Mesothelial cell of epicardium (in vitro differentiated cells): ENCODE results near the gene FEV. TPM values are rescaled to one million over a fixed set of nuclear protein-coding genes. Genes with fewer than 3 reads are reported as not detected.

Source experiments
- DNase-seq, 2 experiments: peaks; one replicate each; pipeline ENCODE4 v3.0.0; 2021; ENCODE audit warnings: low spot score in 2 of 2; ENCODE audit not compliant: unreplicated experiment in 2 of 2
- H3K27ac Mint-ChIP-seq: 2 replicates; pipeline ENCODE4 v1.8.0; 2021; ENCODE audit warnings: mixed read lengths
- H3K27me3 Mint-ChIP-seq: 2 replicates; pipeline ENCODE4 v1.8.0; 2021; ENCODE audit warnings: low read depth, mixed read lengths
- H3K36me3 Mint-ChIP-seq: 2 replicates; pipeline ENCODE4 v1.8.0; 2021; ENCODE audit warnings: mixed read lengths
- H3K4me1 Mint-ChIP-seq: 2 replicates; pipeline ENCODE4 v1.8.0; 2021; ENCODE audit warnings: mixed read lengths
- H3K4me3 Mint-ChIP-seq: 2 replicates; pipeline ENCODE4 v1.8.0; 2021; ENCODE audit warnings: mild to moderate bottlenecking, moderate library complexity, mixed read lengths
- H3K9me3 Mint-ChIP-seq: 2 replicates; pipeline ENCODE4 v1.8.0; 2021; ENCODE audit warnings: mixed read lengths
- total RNA-seq: library from RNA; stranded (reverse); gene quantifications from 3 replicates; pipeline ENCODE4 v1.2.1, GENCODE V29; 2021
- TF ChIP-seq, protein P1 (sequence below): fragments of 200-600 bp; sonication (generic); IDR thresholded peaks from one replicate; pipeline ENCODE4 v1.5.0; 2021; ENCODE audit warnings: antibody characterized with exemption; ENCODE audit not compliant: unreplicated experiment

FEV gene
- total RNA-seq, 1 donor from 2014 or later, result 0.29 TPM

DNA sequence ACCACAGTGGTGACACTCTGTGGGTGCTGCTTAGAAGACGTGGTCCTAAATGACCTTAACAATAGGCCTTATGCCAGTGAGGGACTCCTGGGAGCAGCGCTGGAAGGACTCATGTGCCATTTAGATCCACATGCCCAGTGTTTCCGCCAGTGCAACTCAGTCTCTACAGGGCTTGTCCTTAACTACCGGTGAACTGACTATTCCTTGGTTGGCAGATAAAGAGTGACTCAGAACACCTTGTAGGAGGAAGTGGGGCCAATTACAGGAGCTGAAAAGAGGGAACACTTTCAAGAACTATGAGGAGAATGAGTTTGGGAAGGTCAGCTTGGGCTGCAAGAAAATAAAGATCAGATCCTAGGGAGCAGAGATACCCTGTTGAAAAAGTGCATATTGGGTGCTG, 27.3 kb downstream of the FEV start:
- H3K4me1 Mint-ChIP-seq, result peaks cover 22% of the 10 kb centered on the region
- no peak for DNase-seq
- no peak overlapping the region for H3K27ac Mint-ChIP-seq
- H3K27me3 Mint-ChIP-seq, result peaks cover 90% of the 10 kb centered on the region
- peak overlapping the region; percentile 80 for H3K4me3 Mint-ChIP-seq
- TF ChIP-seq, protein P1, sequence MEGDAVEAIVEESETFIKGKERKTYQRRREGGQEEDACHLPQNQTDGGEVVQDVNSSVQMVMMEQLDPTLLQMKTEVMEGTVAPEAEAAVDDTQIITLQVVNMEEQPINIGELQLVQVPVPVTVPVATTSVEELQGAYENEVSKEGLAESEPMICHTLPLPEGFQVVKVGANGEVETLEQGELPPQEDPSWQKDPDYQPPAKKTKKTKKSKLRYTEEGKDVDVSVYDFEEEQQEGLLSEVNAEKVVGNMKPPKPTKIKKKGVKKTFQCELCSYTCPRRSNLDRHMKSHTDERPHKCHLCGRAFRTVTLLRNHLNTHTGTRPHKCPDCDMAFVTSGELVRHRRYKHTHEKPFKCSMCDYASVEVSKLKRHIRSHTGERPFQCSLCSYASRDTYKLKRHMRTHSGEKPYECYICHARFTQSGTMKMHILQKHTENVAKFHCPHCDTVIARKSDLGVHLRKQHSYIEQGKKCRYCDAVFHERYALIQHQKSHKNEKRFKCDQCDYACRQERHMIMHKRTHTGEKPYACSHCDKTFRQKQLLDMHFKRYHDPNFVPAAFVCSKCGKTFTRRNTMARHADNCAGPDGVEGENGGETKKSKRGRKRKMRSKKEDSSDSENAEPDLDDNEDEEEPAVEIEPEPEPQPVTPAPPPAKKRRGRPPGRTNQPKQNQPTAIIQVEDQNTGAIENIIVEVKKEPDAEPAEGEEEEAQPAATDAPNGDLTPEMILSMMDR, result no peak
- H3K36me3 Mint-ChIP-seq, result no peaks in the 10 kb centered on the region
- no peaks in the 10 kb centered on the region for H3K9me3 Mint-ChIP-seq

DNA sequence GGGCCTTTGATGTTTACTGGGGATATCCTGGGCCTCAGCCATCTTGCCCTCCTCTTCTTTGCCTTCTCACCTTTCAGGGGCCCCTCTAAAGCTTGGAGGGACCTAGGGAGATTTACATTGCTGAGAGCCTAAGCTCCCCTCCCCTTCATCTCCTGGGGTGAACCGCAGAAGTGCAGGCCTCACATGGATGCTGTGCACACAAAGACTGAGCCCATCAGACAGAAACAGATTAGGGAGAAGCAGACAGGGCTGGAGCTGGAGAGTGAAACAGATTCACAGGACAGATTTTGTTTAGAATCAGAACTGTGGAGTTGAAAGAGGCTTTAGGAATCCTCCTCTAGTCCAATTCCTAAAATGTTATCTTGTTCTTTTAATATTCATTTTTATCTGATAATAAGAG, 28.9 kb downstream of the FEV start:
- H3K27me3 Mint-ChIP-seq, result peaks cover 86% of the 10 kb centered on the region
- H3K36me3 Mint-ChIP-seq, result no peaks in the 10 kb centered on the region
- H3K4me1 Mint-ChIP-seq, result peaks cover 13% of the 10 kb centered on the region
- TF ChIP-seq, protein P1, result no peak
- no peak overlapping the region for H3K4me3 Mint-ChIP-seq
- no peak overlapping the region for H3K27ac Mint-ChIP-seq
- DNase-seq, result no peak
- peaks cover 5% of the 10 kb centered on the region for H3K9me3 Mint-ChIP-seq

DNA sequence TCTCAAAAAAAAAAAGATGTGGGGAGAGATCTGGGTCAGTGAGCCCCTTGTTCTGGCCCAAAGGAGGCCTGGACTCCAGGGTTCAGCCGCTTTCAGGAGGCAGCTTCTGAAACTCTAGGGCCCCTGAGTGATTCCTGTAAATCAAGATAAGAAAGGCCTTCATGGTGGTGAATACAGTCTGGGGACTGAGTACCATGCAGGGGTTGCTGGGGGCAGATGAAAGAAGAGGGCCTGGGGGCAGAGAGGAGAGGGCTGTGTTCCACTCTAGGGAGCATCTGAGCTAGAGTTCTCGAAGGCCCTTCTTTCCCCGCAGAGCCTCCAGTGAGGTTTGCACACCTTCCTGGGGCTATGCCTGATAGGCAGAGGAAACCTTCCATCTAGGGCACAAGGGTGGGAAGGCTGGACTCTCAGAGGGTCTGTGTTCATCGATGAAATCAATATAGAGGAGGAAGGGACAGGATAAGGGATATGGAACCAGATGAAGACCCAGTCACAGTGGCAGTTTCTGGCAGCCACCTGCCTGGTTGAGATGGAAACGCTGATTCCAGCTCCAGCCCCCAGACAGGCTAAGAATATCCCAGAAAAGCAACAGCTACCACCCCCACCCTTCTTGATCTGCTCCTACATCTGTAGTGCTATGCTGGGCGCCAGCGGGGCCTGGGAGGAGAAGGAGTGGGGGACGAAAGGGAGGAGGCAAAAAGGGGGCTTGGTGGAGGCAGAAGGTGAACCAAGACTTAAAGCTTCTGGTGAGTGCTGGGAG, 30.3 kb downstream of the FEV start:
- Mint-ChIP-seq H3K36me3 (no peaks in the 10 kb centered on the region), H3K4me3 (no peak overlapping the region), H3K27ac (no peak overlapping the region), H3K9me3 (peaks cover 5% of the 10 kb centered on the region), H3K4me1 (peaks cover 9% of the 10 kb centered on the region), H3K27me3 (peaks cover 90% of the 10 kb centered on the region)
- TF ChIP-seq, protein P1, result no peak
- no peak for DNase-seq

DNA sequence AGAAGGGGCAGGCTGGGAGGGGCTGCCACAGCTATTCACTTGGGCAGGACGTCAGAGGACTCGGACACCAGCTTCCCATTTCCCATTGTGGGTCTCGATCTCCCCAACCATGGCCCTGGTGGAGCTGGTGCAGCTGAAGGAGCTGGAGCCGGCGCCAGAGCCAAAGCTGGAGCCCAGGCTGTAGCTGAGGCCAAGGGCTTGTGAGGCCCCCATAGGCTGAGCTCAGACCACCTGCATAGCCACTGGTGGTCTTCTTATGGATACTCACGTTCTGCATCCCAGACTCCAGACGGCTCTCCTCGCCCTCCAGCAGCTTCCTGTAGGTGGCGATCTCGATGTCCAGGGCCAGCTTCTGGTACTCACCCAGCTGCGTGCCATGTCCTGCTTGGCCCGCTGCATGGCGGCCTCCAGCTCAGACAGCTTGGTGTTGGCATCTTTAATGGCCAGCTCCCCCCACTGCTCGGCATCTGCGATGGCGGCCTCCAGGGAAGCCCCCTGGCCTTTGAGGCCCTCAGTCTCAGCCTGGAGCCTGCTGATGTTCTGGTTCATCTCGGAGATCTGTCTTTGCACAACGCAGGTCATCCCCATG, 31.5 kb downstream of the FEV start:
- no peaks in the 10 kb centered on the region for H3K4me1 Mint-ChIP-seq

DNA sequence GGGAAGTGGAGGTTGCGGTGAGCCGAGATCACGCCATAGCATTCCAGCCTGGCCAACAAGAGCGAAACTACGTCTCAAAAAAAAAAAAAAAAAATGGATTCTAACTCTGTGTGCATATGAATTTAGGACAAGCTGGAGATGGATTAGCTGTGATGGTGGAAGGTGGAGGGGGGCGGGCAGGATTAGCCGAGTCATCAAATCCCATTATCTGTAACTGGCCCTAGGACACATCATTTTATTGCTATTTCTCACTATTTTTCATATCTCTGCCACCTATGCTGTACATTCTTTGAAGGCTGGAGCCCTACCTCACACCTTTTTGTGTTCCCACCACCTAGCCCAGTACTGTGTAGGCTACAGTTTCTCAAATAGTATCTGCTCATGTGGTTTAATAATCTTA, 32.8 kb downstream of the FEV start:
- Mint-ChIP-seq H3K4me1 (no peaks in the 10 kb centered on the region), H3K9me3 (peaks cover 5% of the 10 kb centered on the region), H3K27ac (no peak overlapping the region), H3K27me3 (peaks cover 78% of the 10 kb centered on the region), H3K4me3 (no peak overlapping the region), H3K36me3 (no peaks in the 10 kb centered on the region)
- DNase-seq, result no peak
- TF ChIP-seq, protein P1, result no peak

More for the DNA sequence above, 31.5 kb downstream of the FEV start:
- Mint-ChIP-seq H3K36me3 (no peaks in the 10 kb centered on the region), H3K4me3 (no peak overlapping the region), H3K27me3 (peaks cover 84% of the 10 kb centered on the region), H3K27ac (no peak overlapping the region), H3K9me3 (peaks cover 5% of the 10 kb centered on the region)
- DNase-seq, result no peak
- TF ChIP-seq, protein P1, result no peak
